Measurements from ENCODE around the gene ACAA1.
"Not testable (repeated sequence)": the region's sequence is repeated elsewhere in the genome, so short reads cannot be mapped to it uniquely, and the experiment has no call there.

The ACAA1 gene

GRCh38 chr3:38134517-38135143 lies 2.3 kb downstream of the ACAA1 start:
- DNase-seq (ENCODE audit: low read depth), result not testable (repeated sequence)

GRCh38 chr3:38133557-38134405 lies 3.1 kb downstream of the ACAA1 start:
- no peak for DNase-seq (ENCODE audit: low read depth)

- no peak for DNase-seq (ENCODE audit: low read depth)
Measured at GRCh38 chr3:38133209-38133556, 3.7 kb downstream of the ACAA1 start.

- no peak for DNase-seq (ENCODE audit: low read depth)
Measured at GRCh38 chr3:38131621-38132369, 5.1 kb downstream of the ACAA1 start.

- no peak for DNase-seq (ENCODE audit: low read depth)
Measured at GRCh38 chr3:38130631-38131065, 6.3 kb downstream of the ACAA1 start.

- no peak for DNase-seq (ENCODE audit: low read depth)
Measured at GRCh38 chr3:38129058-38129457, 7.9 kb downstream of the ACAA1 start.

GRCh38 chr3:38128303-38128655 lies 8.6 kb downstream of the ACAA1 start:
- DNase-seq (ENCODE audit: low read depth), result no peak

- DNase-seq (ENCODE audit: low read depth), result no peak
Measured at GRCh38 chr3:38127611-38128302, 9.2 kb downstream of the ACAA1 start.

GRCh38 chr3:38126121-38126892 lies 10.6 kb downstream of the ACAA1 start:
- no peak for DNase-seq (ENCODE audit: low read depth)

- no peak for DNase-seq (ENCODE audit: low read depth)
Measured at GRCh38 chr3:38125305-38126120, 11.4 kb downstream of the ACAA1 start.

GRCh38 chr3:38124324-38125122 lies 12.4 kb downstream of the ACAA1 start:
- no peak for DNase-seq (ENCODE audit: low read depth)

- DNase-seq (ENCODE audit: low read depth), result no peak
Measured at GRCh38 chr3:38122712-38123290, 14.1 kb downstream of the ACAA1 start.

- DNase-seq (ENCODE audit: low read depth), result no peak
Measured at GRCh38 chr3:38121832-38122461, 15.0 kb downstream of the ACAA1 start.

GRCh38 chr3:38121451-38121831 lies 15.5 kb downstream of the ACAA1 start:
- no peak for DNase-seq (ENCODE audit: low read depth)

- DNase-seq (ENCODE audit: low read depth), result no peak
Measured at GRCh38 chr3:38120693-38121450, 16.1 kb downstream of the ACAA1 start.

GRCh38 chr3:38119821-38120692 lies 16.9 kb downstream of the ACAA1 start:
- DNase-seq (ENCODE audit: low read depth), result no peak

- no peak for DNase-seq (ENCODE audit: low read depth)
Measured at GRCh38 chr3:38119248-38119544, 17.7 kb downstream of the ACAA1 start.
